GM19239 (cell line): ENCODE results near the gene RPS6KA6.

Experiments
- DNase-seq: peaks from one replicate; pipeline ENCODE4 v3.0.0; 2011; ENCODE audit warnings: low spot score; ENCODE audit not compliant: insufficient read length
- FAIRE-seq: peaks from 2 replicates; lab custom pipeline; 2011; peaks lifted over from hg19 to GRCh38; lab: Jason Lieb, UNC

The RPS6KA6 gene

DNA sequence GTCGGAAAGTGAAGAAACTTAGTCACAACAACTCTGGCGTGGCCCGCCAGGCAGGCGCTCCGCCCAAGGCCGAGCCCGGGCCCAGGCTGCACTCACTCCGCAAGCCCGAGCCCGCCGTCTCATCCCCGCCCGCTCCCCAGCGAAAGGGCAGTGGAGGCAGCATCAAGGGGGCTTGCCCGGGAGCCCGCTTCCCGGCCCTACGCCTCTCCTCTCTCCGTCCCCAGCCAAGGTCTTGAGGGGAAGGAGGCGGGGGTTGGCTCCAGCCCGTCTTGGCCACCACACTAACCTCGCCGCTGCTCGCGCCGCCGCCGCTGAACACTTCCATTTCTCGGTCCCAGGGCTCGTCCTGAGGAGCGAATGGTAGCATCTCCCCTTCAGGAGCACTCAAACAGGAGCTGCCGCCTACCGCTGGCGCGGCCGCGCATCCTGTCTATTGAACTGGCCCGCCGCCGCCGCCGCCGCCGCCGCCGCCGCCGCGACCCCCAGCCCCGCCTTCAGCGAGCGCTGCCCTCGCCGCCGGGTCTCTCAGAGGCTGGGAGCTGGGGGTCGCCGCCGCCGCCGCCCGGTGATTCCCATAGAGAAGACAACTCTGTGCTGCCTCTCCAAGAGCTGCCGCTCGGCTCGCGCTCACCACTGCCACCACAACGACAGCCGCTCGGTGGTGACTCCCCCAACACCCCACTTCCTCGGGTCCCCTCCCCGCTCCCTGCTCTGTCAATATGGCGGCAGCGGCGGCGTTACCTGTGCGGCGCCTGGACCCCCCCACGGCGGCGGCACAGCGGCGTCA, at the start of gene RPS6KA6:
TSS of gene RPS6KA6 (minus strand) at position 667 of the 787 bp plus-strand sequence. CDS start at position 367, 300 bp downstream.
- DNase-seq (peak; percentile 4), FAIRE-seq (no peak)

DNA sequence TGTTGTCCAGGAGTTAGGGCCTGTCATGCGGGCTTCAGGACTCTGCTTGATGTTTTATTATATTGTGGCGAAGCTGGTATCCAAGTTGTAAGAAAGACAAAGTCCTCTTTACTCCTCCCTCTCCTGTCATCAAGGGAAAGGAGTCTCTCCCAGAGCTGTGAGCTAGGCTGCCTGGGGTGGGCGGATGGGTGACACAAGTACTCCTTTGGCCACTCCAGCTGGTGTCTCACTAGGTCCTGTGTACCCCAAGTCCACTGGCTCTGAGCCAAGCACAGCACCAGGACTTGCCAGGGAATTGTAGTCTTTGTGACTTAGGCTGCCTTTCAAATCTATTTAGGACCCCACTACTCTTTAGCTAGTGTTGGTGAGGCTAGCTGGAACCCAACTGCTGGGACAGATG, 36.7 kb upstream of the RPS6KA6 start:
- FAIRE-seq (no peak), DNase-seq (no peak)

DNA sequence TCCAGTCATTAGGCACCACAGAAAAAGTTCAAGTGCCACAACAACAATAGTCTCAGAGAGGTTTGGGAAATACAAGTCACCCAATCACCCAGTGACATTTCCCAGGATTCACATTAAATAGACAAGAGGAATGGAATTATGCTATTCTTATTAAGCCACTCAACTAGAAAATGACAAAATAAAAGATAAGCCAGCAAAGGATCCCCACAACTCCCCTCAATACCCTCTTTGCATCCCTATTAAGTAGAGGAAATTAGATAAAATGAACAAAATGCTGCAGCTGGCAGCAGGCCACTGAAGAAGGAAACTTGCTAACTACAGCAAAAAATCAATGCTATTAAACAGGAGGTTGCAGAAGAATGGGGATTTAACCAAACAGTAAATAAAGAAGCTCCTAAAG, 35.3 kb upstream of the RPS6KA6 start:
- no peak for DNase-seq
- FAIRE-seq = no peak

DNA sequence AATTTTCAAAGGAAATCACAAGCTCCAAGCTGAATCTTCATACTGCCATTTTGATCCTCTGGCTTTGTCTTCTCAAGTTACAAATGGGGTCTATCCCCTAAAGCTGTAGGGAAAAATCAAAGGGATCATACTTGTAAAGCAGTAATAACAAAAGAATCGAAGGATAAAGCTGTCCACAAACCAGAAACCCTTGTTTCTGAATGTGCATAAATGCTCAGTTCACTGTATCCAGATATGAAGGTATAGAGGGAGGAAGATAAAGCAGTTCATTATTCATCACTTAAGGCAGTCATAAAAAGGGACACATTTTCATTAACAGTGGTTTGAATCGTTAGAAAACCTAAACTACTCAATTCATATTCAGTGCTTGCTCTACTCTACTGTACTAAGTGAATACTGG, 33.2 kb upstream of the RPS6KA6 start:
- peak; percentile 57 for FAIRE-seq
- DNase-seq = no peak

DNA sequence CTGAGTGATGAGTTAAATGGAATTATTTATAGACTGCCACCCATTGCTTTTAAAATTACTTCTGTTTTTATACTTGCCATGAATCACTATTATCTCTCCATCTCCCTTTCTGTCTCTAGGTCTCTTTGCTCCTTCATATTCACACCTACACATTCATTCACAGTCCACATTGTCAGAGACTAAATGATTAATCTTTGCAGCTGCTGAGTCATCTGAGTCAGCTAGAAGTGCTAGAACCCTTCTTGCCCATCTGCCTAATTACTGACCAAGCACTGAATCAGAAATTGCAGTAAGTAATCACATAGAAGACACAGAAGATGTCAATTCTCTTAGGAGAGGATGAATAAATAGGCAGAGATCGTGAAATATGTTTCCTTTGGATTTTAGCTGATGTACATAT, 31.6 kb upstream of the RPS6KA6 start:
- no peak for DNase-seq
- FAIRE-seq = no peak

DNA sequence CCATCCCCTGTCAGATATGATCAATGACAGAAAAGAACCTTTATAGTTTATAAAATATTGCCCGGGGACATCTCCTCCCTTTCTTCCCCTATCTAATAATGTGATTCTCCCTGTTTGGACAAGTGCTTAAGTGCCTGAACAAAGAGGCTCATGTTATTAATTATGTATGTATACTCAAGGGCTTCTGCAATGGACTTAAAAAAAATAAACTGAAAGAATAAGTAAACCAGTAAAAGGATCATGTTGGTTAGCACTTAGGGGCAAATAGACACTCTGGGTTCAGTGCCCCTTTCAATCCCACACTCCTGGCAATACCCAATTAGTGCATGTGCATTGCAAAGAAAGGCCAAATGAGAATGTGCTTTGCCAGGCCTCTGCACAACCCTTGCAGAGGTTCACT, 30.7 kb upstream of the RPS6KA6 start:
- FAIRE-seq = no peak
- no peak for DNase-seq

DNA sequence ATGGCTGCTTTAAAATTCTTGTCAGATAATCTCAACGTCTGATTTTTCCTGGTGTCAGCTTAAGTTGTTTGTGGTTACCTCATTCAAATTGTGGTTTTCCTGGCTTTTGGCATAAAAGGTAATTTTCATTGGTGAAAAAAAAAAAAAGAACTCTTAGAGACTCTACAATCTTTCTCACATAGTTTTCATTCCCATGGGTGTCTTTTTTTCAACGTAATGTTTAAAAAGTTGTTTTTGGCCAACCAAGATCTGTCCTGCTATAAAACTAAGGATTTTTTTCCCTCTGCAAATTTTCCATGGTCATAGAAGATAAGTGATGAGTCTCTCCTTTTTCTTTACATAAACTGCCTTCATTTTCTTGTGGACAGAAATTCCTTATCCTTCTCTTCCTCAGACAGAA, 28.9 kb upstream of the RPS6KA6 start:
- FAIRE-seq (peak; percentile 23), DNase-seq (no peak)

DNA sequence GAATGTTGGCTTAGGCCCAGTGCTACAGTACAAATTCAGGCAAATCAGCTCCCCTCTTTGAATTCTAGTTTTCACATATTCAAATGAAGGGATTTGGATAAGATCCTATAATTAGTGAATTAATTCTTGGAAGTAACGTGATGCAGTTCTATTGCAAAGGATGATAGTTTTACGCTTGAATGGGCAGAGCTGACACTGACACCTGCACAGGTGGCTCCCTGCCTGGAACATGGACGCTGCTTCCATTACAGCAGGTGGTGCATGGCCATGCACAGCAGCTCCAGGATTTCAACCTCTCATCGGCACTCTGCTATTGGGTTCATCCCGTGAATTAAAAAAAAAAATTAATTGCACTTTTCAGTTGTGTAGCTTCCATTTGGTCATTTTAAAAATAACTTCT, 28.4 kb upstream of the RPS6KA6 start:
- no peak for DNase-seq
- FAIRE-seq = no peak

DNA sequence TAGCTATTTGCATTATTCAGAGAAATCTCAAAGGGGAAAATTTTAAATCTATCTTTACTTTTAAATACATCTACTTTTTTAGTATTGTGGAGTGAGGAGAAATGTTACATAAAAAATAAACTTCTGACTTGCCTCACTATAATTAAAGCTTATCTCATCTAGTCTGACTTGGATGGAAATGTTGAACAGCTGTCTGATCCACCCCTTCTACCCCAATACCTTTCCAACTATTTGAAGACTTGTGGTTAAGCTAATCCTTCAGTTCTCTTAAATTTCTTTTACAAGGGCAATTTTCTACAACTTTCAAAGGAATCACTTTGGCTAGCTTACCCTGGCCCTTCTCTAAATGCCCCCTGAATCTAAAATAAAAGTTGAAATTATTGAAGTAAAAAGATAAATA, 17.3 kb upstream of the RPS6KA6 start:
- DNase-seq = no peak
- no peak for FAIRE-seq

DNA sequence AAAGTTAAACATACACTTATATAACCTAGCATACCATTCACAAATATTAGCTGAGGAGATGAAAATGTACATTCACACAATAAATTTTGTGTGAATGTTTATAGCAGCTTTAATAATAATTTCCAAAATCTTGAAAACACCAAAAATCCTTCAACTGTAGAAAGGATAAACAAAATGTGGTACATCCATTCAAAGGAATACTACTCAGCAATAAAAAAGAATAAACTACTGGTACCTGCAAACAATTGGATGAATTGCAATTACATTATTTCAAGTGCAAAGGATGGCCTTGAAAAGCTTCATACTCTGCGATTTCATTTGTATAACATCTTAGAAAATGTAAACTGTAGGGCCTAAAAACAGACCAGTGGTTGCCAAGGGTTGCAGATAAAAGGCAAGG, 11.7 kb upstream of the RPS6KA6 start:
- DNase-seq (no peak), FAIRE-seq (no peak)

DNA sequence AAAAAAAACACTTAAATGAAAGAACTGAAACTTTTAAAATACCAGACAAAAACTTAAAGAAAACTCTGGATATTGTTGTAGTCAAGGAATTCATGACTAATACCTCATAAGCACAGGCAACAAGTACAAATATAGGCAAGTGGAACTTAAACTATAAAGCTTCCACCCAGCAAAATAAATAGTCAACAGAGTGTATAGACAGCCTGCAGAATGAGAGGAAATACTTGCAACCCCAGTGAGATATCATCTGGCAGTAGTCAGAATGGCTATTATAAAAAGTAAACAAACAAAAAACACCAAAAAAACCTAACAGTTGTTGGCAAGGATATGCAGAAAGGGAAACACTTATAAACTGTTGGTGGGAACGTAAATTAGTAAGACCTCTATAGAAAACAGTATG, 9.6 kb upstream of the RPS6KA6 start:
- DNase-seq (no peak), FAIRE-seq (no peak)

DNA sequence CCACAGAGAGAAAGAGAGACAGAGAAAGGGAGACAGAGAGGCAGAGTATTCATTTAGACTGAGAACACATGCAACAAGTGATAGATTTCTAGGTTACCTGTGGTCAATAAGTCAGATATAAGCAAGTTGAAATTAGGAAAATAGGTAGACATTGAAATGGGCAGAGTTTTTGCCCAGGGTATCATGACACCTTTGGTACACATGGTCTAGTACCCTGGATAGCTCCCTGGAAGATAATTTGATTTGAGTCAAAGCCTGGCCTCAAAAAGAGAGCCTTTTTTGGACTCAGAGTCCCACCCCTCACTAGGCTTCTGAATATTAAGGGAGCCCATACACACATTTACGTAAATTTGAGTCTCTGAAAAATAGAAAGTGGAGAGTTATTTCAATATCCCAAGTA, 4.0 kb upstream of the RPS6KA6 start:
- DNase-seq (no peak), FAIRE-seq (no peak)

DNA sequence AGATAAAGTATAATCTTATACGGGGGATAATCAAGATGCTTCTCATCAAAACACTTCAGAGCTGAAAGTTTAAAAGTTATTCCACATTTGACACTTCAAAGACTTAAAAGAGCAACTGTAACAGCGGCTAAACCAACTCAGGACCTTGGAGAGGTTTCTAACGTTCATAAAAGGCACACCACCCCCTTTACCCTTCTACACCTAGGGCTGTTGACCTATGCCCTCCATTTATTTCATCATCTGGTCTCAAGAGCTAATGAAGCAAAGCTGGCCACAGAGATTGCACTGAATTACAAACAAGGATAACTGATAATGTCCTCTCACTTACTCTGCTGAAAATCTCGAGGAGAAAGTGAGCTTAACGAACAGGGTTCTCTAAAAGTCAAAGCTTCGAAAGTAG, 1.1 kb upstream of the RPS6KA6 start:
- FAIRE-seq (no peak), DNase-seq (no peak)

DNA sequence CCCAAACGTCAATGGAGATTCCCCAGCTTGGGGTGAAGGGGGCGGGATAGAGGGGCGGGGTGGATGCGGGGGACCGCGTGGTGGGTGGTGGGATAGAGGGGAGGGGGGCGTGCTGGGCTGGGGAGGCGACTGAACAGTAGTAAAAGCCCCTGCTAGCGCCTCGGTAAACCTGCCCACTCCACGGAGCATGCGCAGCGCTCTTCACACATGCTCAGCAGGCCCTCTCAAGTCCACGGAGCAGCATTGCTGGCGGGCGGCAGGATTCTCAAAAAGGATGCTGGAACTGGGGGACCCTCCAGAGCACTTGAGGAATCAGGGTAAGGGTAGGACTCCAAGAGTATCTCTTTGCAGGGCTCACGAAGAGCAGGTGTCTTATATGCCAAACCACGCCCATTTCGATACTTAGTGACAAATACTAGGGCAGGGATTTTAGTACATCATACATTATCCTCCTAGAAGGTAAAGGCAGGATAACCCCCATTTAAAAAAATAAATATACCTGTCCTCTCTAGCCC, 378 bp upstream of the RPS6KA6 start:
- peak; percentile 16 for DNase-seq
- FAIRE-seq = no peak

DNA sequence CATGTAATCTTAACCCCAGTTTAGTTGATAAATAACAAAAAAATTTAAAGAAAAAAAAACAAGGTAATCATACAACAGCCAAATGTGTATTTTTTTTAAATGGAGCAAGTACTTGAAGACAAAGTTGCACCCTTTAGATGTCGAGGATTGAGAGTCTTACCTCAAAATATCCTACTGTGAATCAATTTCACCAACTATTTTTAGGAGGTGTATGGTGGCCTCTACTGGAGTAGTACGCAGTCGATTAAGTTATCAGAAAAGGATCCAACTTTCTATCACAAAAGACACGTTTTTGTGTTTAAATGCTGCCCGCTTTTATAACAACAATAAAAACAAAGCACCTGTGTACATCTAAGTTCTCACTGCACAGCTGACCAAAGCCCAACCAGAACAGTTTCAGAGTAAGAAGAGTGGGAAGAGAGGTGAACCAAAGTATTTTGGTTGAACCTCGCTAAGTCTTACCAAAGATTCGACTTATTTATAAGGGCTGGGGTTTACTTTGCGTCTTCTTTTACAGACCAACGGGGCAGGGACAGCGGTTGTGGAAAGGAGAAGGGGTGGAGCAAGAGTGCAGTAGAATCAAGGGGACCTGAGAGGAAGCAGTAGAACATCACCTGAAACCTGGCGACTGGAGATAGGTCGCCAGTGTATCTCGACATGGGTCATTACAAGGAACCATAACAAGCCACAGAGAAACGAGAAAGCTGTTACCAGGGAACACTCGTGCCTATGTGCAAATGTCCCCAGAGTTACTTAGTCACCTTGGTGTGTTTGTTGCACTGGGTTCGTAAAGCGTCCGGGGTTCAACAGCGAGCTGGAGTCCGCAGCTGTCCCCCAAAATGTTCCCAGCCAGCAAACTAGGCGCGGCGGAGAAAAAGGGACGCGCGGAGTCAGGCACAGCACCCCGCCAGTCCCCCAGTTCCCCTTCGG, 1.1 kb downstream of the RPS6KA6 start:
- DNase-seq (no peak), FAIRE-seq (peak; percentile 73)

DNA sequence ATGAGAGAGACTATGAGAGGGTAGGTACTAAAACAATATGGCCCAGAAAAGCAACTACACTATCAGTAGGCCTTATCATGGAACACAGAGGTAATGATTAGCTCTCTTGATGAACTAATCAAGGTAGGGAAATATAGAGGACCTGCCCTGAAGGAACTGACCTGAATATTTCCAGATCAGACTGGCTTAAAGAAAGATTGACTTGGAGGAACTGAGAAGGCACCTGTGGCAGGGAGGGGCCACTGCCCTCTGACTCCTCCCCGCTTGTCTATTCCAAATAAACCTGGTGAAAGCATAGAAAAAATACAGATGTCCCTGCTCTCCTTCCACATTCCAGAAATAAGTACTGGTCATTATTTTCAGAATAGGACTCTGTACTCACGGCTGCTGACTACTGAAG, 5.5 kb downstream of the RPS6KA6 start:
- DNase-seq (no peak), FAIRE-seq (peak; percentile 4)

DNA sequence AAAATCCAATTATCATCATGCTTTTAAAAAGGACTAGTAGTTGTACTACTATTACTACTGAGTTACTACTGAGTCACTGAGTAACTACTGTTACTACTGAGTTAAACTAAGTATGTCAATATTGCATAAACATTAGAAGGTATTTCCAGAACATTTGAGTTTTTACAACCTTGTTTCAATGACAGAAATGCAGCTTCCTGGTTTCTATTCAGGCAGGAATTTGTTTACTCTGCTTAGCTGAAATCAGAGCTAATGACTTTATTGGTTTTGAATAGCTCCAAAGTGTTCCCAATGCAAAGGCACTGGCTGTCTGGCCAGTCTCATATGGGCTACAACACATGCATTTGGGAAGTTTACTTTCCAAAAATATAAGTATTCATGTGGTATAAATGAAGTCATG, 12.0 kb downstream of the RPS6KA6 start:
- DNase-seq (no peak), FAIRE-seq (peak; percentile 65)

DNA sequence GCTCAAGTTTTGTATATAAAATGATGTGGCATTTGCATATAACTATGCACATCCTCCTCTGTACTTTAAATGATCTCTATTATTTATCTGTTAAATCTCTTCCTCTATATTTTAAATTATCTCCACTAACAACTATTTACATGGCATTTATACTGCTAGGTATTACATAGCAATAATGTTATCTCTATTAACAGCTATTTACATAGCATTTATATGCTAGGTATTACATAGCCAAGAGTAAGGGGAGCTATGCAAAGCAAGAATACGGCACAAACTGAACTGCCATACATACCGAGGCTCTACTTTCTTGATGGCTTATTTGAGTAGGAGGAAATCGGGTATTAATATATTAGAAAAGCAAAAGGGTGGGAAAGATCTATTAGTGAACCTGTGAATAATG, 12.7 kb downstream of the RPS6KA6 start:
- no peak for DNase-seq
- FAIRE-seq = no peak

DNA sequence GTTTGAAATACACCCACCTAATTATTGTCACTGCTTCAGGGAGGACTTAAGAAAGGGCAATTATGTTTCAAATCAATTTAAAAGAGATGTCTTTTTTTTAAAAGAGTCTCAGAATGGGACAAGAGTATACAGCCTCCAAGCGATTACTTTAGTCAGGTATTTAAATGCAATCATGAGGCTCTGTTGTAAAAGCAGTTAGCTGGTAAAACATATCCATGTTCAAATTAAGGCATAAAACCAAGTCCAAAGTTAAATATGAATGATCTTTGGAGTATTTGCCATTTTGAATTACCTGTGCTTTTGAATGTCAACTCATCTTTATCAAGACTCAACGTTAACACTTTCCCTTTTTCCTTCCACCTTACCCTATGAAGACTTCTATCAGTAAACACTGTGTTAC, 13.7 kb downstream of the RPS6KA6 start:
- DNase-seq (no peak), FAIRE-seq (no peak)

DNA sequence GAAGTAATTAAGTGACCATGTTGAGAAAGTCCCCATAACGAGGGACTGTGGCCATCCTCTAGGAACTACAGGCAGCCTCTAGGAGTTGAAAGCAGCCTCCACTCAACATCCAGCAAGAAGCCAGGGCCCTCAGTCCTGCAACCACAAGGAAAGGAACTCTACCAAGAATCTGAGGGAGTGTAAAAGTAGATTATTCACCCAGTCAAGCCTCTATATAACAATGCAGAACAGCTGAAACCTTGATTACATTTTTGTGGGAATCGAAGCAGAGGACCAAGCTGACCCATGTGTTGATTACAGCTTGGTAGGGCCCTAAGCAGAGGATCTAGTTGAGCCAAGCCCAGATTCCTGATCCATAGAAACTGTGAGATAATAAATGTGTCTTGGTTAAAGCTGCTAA, 17.1 kb downstream of the RPS6KA6 start:
- no peak for FAIRE-seq
- DNase-seq = no peak

DNA sequence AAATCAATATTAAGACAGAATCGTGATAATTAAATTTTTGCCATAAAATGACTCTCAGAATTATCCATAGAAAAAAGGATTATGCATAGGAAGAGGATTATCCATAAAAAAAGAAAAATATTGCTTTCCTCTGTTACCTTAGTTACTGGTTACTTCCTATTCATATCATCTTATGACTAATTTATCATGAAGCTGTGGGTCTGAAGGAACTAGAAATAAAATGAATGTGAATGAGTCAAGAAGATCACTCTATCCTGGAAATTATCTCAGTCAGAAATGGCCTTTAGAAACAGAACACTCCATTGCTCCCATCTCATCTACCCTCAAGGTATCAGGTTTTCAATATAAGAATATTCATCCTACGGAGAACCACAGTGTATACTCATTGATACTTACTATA, 19.4 kb downstream of the RPS6KA6 start:
- FAIRE-seq (no peak), DNase-seq (no peak)
